HepG2 (cell line): ENCODE data around the gene GRK6. TPM values are rescaled to one million over a fixed set of nuclear protein-coding genes. Genes with fewer than 3 reads are reported as not detected.
A peak's percentile ranks its signal among the peaks of the same experiment; 100 is the strongest.

ENCODE experiments used
- ARNT ChIP-seq: fragments of 450-650 bp; IDR thresholded peaks from 2 replicates; pipeline ENCODE4 v1.6.1; 2017
- GLI4 ChIP-seq: sonication (generic); formaldehyde crosslinking; IDR thresholded peaks from 2 replicates; pipeline ENCODE4 v1.5.1; 2020; ENCODE audit warnings: missing genetic modification reagents, mild to moderate bottlenecking, moderate library complexity, borderline replicate concordance
- GMEB1 ChIP-seq: sonication (generic); formaldehyde crosslinking; IDR thresholded peaks from 2 replicates; pipeline ENCODE4 v1.5.1; 2020; ENCODE audit warnings: missing genetic modification reagents, mild to moderate bottlenecking, borderline replicate concordance
- HES4 ChIP-seq: sonication (generic); formaldehyde crosslinking; IDR thresholded peaks from 2 replicates; pipeline ENCODE4 v1.9.0; 2021; ENCODE audit warnings: mild to moderate bottlenecking, missing genetic modification reagents, borderline replicate concordance
- HMGA1 ChIP-seq: sonication (generic); formaldehyde crosslinking; conservative IDR thresholded peaks from 2 replicates; pipeline ENCODE4 v1.4.0; 2020; ENCODE audit warnings: missing genetic modification reagents
- HNRNPL ChIP-seq: fragments of 200-400 bp; formaldehyde crosslinking; IDR thresholded peaks from 2 replicates; pipeline ENCODE4 v1.6.1; 2017; ENCODE audit warnings: mild to moderate bottlenecking, low read depth, low read length
- JDP2 ChIP-seq: sonication (generic); formaldehyde crosslinking; IDR thresholded peaks from 2 replicates; pipeline ENCODE4 v1.8.1; 2022; ENCODE audit warnings: missing genetic modification reagents, borderline replicate concordance
- JUN ChIP-seq: sonication (generic); formaldehyde crosslinking; IDR thresholded peaks from 2 replicates; pipeline ENCODE4 v1.4.0; 2020; ENCODE audit warnings: mild to moderate bottlenecking, missing genetic modification reagents
- MBD4 ChIP-seq: IDR thresholded peaks from 2 replicates; pipeline ENCODE4 v1.6.1; 2012; ENCODE audit warnings: low read length, inconsistent platforms, borderline replicate concordance
- MBNL3 ChIP-seq: fragments of 250-450 bp; sonication (Bioruptor Pico); conservative IDR thresholded peaks from 2 replicates; pipeline ENCODE4 v1.8.0; 2022; ENCODE audit warnings: mild to moderate bottlenecking, inconsistent platforms
- MEF2D ChIP-seq: sonication (generic); formaldehyde crosslinking; IDR thresholded peaks from 2 replicates; pipeline ENCODE4 v1.5.1; 2020; ENCODE audit warnings: mild to moderate bottlenecking, missing genetic modification reagents
- NCOA1 ChIP-seq: sonication (generic); formaldehyde crosslinking; IDR thresholded peaks from 2 replicates; pipeline ENCODE4 v1.9.0; 2021; ENCODE audit warnings: missing genetic modification reagents
- NRL ChIP-seq: sonication (generic); formaldehyde crosslinking; IDR thresholded peaks from 2 replicates; pipeline ENCODE4 v1.5.0; 2020; ENCODE audit warnings: missing genetic modification reagents, mild to moderate bottlenecking, moderate library complexity, borderline replicate concordance
- ONECUT2 ChIP-seq: sonication (generic); formaldehyde crosslinking; IDR thresholded peaks from 2 replicates; pipeline ENCODE4 v1.4.0; 2020; ENCODE audit warnings: missing genetic modification reagents
- PPARG ChIP-seq: conservative IDR thresholded peaks from 2 replicates; pipeline ENCODE4 v1.6.1; 2016; ENCODE audit warnings: missing biosample characterization, missing genetic modification reagents
- SNAI1 ChIP-seq: sonication (generic); formaldehyde crosslinking; IDR thresholded peaks from 2 replicates; pipeline ENCODE4 v1.5.0; 2020; ENCODE audit warnings: mild to moderate bottlenecking, missing genetic modification reagents, borderline replicate concordance
- STAG1 ChIP-seq: sonication (generic); formaldehyde crosslinking; IDR thresholded peaks from 2 replicates; pipeline ENCODE4 v1.4.0; 2020; ENCODE audit warnings: missing genetic modification reagents
- STAT5B ChIP-seq: sonication (generic); formaldehyde crosslinking; IDR thresholded peaks from 2 replicates; pipeline ENCODE4 v1.4.0; 2020; ENCODE audit warnings: missing genetic modification reagents
- SUZ12 ChIP-seq: fragments of 150-350 bp; IDR thresholded peaks from 2 replicates; pipeline ENCODE4 v1.6.1; 2014; ENCODE audit warnings: low read depth, low read length
- TFDP1 ChIP-seq: IDR thresholded peaks from 2 replicates; pipeline ENCODE4 v1.6.1; 2016; ENCODE audit warnings: missing compliant biosample characterization, missing genetic modification reagents, borderline replicate concordance
- ZBTB8A ChIP-seq: sonication (generic); formaldehyde crosslinking; IDR thresholded peaks from 2 replicates; pipeline ENCODE4 v1.4.0; 2020; ENCODE audit warnings: mild to moderate bottlenecking, low read depth, missing genetic modification reagents, borderline replicate concordance
- ZFY ChIP-seq: sonication (generic); formaldehyde crosslinking; IDR thresholded peaks from 2 replicates; pipeline ENCODE4 v1.4.0; 2020; ENCODE audit warnings: missing genetic modification reagents
- ZNF230 ChIP-seq: sonication (generic); formaldehyde crosslinking; IDR thresholded peaks from 2 replicates; pipeline ENCODE4 v1.4.0; 2020; ENCODE audit warnings: mild to moderate bottlenecking, missing genetic modification reagents
- ZNF282 ChIP-seq: fragments of 450-650 bp; IDR thresholded peaks from 2 replicates; pipeline ENCODE4 v1.6.1; 2018; ENCODE audit not compliant: partially characterized antibody
- ZNF317 ChIP-seq: sonication (generic); formaldehyde crosslinking; IDR thresholded peaks from 2 replicates; pipeline ENCODE4 v1.5.0; 2020; ENCODE audit warnings: mild to moderate bottlenecking, missing genetic modification reagents
- ZNF747 ChIP-seq: sonication (generic); formaldehyde crosslinking; IDR thresholded peaks from 2 replicates; pipeline ENCODE4 v1.8.1; 2023; ENCODE audit warnings: missing genetic modification reagents, mild to moderate bottlenecking, borderline replicate concordance
- ZSCAN9 ChIP-seq: IDR thresholded peaks from 2 replicates; pipeline ENCODE4 v1.6.1; 2016; ENCODE audit warnings: borderline replicate concordance
- polyA plus RNA-seq, 8 experiments: library from polyadenylated mRNA; depleted of rRNA in 3 of 8; stranded (reverse) in 7 of 8; unstranded in 1 of 8; fragments of >200 nt; fragmentation: Illumina TruSeq in 4 of 8; extraction: Trizol in 4 of 8; gene quantifications; 2 replicates each; pipeline versions ENCODE4 v1.2.1 to v1.2.3, GENCODE V29; 2011 to 2016; ENCODE audit warnings: low read depth in 4 of 8, missing spikeins in 1 of 8, mixed read lengths in 1 of 8; ENCODE audit not compliant: insufficient read depth in 1 of 8
- total RNA-seq, 5 experiments: library from RNA; depleted of rRNA; stranded (reverse); fragments of >200 nt; fragmentation: Illumina TruSeq; extraction: Trizol; gene quantifications; 2 replicates each; pipeline ENCODE4 v1.2.3, GENCODE V29; 2016; ENCODE audit warnings: low read depth in 1 of 5
- TF ChIP-seq, protein P1 (sequence below): sonication (generic); formaldehyde crosslinking; conservative IDR thresholded peaks from 2 replicates; pipeline ENCODE4 v1.4.0; 2020; ENCODE audit warnings: missing genetic modification reagents

The GRK6 gene
- total and polyA plus RNA-seq, 2 of the 13 experiments (the other 11 are each of a cell fraction or from before 2014, with no cell fraction given) = 13.2 to 19.9 TPM

GRCh38 chr5:177434942-177435738 is 8.7 kb downstream of the GRK6 start (continued):
- TF ChIP-seq STAG1 = no peak
- TF ChIP-seq HES4 (CRISPR knock-in tag) = no peak
- 0 out of 2 replicates have a peak, but pooled peaks have one; percentile 14 for TF ChIP-seq MEF2D
- TF ChIP-seq MBNL3 (CRISPR knock-in tag) = no peak
- TF ChIP-seq ZNF747 = no peak
- no peak for TF ChIP-seq HMGA1 (CRISPR knock-in tag)
- TF ChIP-seq TFDP1 (CRISPR knock-in tag) = no peak
- no peak for TF ChIP-seq NCOA1 (CRISPR knock-in tag)
- TF ChIP-seq ARNT = no peak
- TF ChIP-seq SNAI1 (CRISPR knock-in tag) = no peak
- no peak for TF ChIP-seq ZNF282
- no peak for TF ChIP-seq GMEB1 (CRISPR knock-in tag)
- TF ChIP-seq JUN (CRISPR knock-in tag) = no peak
- TF ChIP-seq ZBTB8A (CRISPR knock-in tag) = no peak
- TF ChIP-seq HNRNPL = 0 out of 2 replicates have a peak, but pooled peaks have one; percentile 26
- TF ChIP-seq ZFY (CRISPR knock-in tag) = no peak
- TF ChIP-seq, protein P1, sequence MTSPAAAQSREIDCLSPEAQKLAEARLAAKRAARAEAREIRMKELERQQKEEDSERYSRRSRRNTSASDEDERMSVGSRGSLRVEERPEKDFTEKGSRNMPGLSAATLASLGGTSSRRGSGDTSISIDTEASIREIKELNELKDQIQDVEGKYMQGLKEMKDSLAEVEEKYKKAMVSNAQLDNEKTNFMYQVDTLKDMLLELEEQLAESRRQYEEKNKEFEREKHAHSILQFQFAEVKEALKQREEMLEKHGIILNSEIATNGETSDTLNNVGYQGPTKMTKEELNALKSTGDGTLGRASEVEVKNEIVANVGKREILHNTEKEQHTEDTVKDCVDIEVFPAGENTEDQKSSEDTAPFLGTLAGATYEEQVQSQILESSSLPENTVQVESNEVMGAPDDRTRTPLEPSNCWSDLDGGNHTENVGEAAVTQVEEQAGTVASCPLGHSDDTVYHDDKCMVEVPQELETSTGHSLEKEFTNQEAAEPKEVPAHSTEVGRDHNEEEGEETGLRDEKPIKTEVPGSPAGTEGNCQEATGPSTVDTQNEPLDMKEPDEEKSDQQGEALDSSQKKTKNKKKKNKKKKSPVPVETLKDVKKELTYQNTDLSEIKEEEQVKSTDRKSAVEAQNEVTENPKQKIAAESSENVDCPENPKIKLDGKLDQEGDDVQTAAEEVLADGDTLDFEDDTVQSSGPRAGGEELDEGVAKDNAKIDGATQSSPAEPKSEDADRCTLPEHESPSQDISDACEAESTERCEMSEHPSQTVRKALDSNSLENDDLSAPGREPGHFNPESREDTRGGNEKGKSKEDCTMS (CRISPR knock-in tag) = no peak
- no peak for TF ChIP-seq ZSCAN9
- TF ChIP-seq JDP2 (CRISPR knock-in tag) = no peak
- TF ChIP-seq STAT5B = no peak
- no peak for TF ChIP-seq NRL
- TF ChIP-seq ZNF230 = no peak
- no peak for TF ChIP-seq PPARG (CRISPR knock-in tag)
- no peak for TF ChIP-seq ZNF317 (CRISPR knock-in tag)
- TF ChIP-seq ONECUT2 (CRISPR knock-in tag) = no peak
- no peak for TF ChIP-seq GLI4 (CRISPR knock-in tag)
- no peak for TF ChIP-seq SUZ12
- TF ChIP-seq MBD4 = no peak
